HG03097 (cell line): ENCODE measurements around the gene IFNA14.
"Not testable (repeated sequence)": the region's sequence is repeated elsewhere in the genome, so short reads cannot be mapped to it uniquely, and the experiment has no call there.

Experiments
- ATAC-seq: cut with Tn5 transposase; IDR thresholded peaks from one replicate; pipeline ENCODE4 v1.9.1; 2021; ENCODE audit not compliant: unreplicated experiment, low FRiP score

The IFNA14 gene

GRCh38 chr9:21217211-21217610 lies 22.6 kb downstream of the IFNA14 start, which contains the start of gene IFNA16:
IFNA16 (minus strand) TSS chr9:21217311; CDS start chr9:21217305, 6 bp downstream.
- ATAC-seq, result not testable (repeated sequence)

GRCh38 chr9:21213411-21214326 lies 26.1 kb downstream of the IFNA14 start:
- peak; percentile 58 for ATAC-seq

- not testable (repeated sequence) for ATAC-seq
Measured at GRCh38 chr9:21212160-21212559, 27.6 kb downstream of the IFNA14 start.

- not testable (repeated sequence) for ATAC-seq
Measured at GRCh38 chr9:21210782-21211181, 29.0 kb downstream of the IFNA14 start.

GRCh38 chr9:21210311-21210710 lies 29.5 kb downstream of the IFNA14 start:
- no peak for ATAC-seq

- ATAC-seq, result not testable (repeated sequence)
Measured at GRCh38 chr9:21207043-21207442, 32.8 kb downstream of the IFNA14 start, which contains the start of gene IFNA10. IFNA10 (minus strand) TSS chr9:21207143; CDS start chr9:21207097, 46 bp downstream.

- ATAC-seq, result no peak
Measured at GRCh38 chr9:21205204-21205603, 34.6 kb downstream of the IFNA14 start.

GRCh38 chr9:21202105-21202504 lies 37.7 kb downstream of the IFNA14 start, which contains the start of gene IFNA7:
IFNA7 (minus strand) TSS chr9:21202205; CDS start chr9:21202165, 40 bp downstream.
- ATAC-seq, result not testable (repeated sequence)

GRCh38 chr9:21194867-21195776 lies 44.7 kb downstream of the IFNA14 start:
- ATAC-seq, result peak; percentile 86
